ENCODE measurements around the gene MAPK7. TPM values are rescaled to one million over a fixed set of nuclear protein-coding genes. Genes with fewer than 3 reads are reported as not detected.

MAPK7 gene
- total RNA-seq, 2 experiments from 2014 or later: 8.1 to 19.3 TPM

Small RNA genes lying within 50 kb of the gene (microRNA-seq; reads per million reads assigned to microRNA genes)
- 1,412 reads per million, percentile 84 among the genes with 10 or more reads in this experiment for gene MIR1180 (ENCODE audit: borderline replicate concordance)

Small RNA genes lying within 50 kb of the gene (small RNA-seq; reads per million reads assigned to genes)
- gene MIR1180: not detected
- not detected for gene RF00537

Other genes starting within 250 kb of the MAPK7 start
- gene EPN2, start 141.1 kb upstream of the MAPK7 start, total RNA-seq (2014; rRNA removed; shearing (Covaris generic)): 20.1 and 28.8 TPM in 2 replicates
- 20.4 and 25.0 TPM in 2 replicates for gene EPN2, start 141.1 kb upstream of the MAPK7 start, total RNA-seq (2022)
- 35.8 and 38.1 TPM in 2 replicates for gene B9D1, start 15.8 kb upstream of the MAPK7 start, total RNA-seq (2014; rRNA removed; shearing (Covaris generic))
- 21.1 and 24.1 TPM in 2 replicates for gene B9D1, start 15.8 kb upstream of the MAPK7 start, total RNA-seq (2022)
- gene MFAP4, start 8.7 kb downstream of the MAPK7 start, total RNA-seq (2014; rRNA removed; shearing (Covaris generic)): not detected in 2 replicates
- 0.31 and 0.65 TPM in 2 replicates for gene MFAP4, start 8.7 kb downstream of the MAPK7 start, total RNA-seq (2022)
- 0.47 and 0.80 TPM in 2 replicates for gene RNF112, start 32.7 kb downstream of the MAPK7 start, total RNA-seq (2014; rRNA removed; shearing (Covaris generic))
- gene RNF112, start 32.7 kb downstream of the MAPK7 start, total RNA-seq (2022): 0.17 TPM in 1 of 2 replicates, not detected in the other
- not detected in 2 replicates for gene SLC47A1, start 155.4 kb downstream of the MAPK7 start, total RNA-seq (2014; rRNA removed; shearing (Covaris generic))
- gene SLC47A1, start 155.4 kb downstream of the MAPK7 start, total RNA-seq (2022): not detected in 2 replicates